ENCODE measurements around the gene ASAP2.

Gene ASAP2

DNA sequence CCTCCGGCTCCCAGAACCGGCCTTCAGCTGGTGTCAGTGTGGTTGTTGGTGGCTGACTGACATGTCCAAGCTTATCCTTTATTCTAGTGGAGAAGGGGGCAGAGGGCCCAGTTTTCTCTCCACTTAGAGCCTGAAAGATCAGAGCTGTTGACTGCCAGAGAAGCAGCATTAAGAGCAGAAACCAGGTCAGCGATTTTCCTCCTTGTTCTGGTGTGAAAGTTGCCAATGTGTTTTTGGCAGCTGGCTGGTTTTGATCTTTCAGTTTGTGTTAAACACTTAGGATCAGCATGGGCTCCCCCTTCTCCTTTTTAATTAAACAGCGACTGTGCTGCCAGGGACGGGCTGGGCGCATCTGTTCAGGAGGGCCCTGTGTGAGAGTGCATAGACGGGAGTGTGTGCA lies 100.9 kb downstream of the ASAP2 start:
- H3K9me3 ChIP-seq (ENCODE audit: control insufficient read depth, low read length) = no peaks in the 10 kb centered on the region
- no peak overlapping the region for H3K4me3 ChIP-seq (ENCODE audit: low read length)
- H3K36me3 ChIP-seq (ENCODE audit: control insufficient read depth, insufficient read depth, low read length, severe bottlenecking) = no peaks in the 10 kb centered on the region
- H3K4me1 ChIP-seq (ENCODE audit: control insufficient read depth, insufficient read depth, low read length) = peaks cover 41% of the 10 kb centered on the region
- H3K27me3 ChIP-seq (replicated peaks; ENCODE audit: control insufficient read depth, insufficient read depth, low read length) = no peaks in the 10 kb centered on the region
- DNase-seq (ENCODE audit: low read depth) = no peak
- no peak overlapping the region for H3K9ac ChIP-seq (ENCODE audit: low read length)

GRCh38 chr2:9308186-9308955 lies 101.8 kb downstream of the ASAP2 start:
- DNase-seq (ENCODE audit: low read depth) = no peak
- Histone ChIP-seq H3K9me3 (ENCODE audit: control insufficient read depth, low read length) (no peaks in the 10 kb centered on the region), H3K9ac (ENCODE audit: low read length) (no peak overlapping the region), H3K4me1 (ENCODE audit: control insufficient read depth, insufficient read depth, low read length) (peaks cover 41% of the 10 kb centered on the region), H3K4me3 (ENCODE audit: low read length) (no peak overlapping the region), H3K27me3 (replicated peaks; ENCODE audit: control insufficient read depth, insufficient read depth, low read length) (no peaks in the 10 kb centered on the region), H3K36me3 (ENCODE audit: control insufficient read depth, insufficient read depth, low read length, severe bottlenecking) (no peaks in the 10 kb centered on the region)

DNA sequence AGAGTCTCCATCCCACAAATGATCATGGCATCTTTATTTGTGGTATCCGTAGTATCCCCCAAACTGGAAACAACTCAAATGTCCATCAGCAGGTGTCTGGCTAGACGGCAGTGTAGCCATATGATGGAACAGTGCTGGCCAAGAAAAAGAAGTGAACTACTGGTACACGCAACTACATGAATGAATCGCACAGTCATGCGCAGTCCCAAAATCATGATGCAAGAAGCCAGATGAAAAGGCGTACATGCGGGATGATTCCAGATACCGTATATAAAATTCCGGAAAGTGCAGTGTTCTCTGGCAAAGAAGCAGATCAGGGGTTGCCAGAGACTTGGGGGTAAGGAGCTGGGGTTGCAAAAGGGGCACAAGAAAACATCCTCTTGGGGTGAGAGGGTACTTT lies 102.5 kb downstream of the ASAP2 start:
- Histone ChIP-seq H3K4me1 (ENCODE audit: control insufficient read depth, insufficient read depth, low read length) (peaks cover 41% of the 10 kb centered on the region), H3K4me3 (ENCODE audit: low read length) (no peak overlapping the region), H3K9me3 (ENCODE audit: control insufficient read depth, low read length) (no peaks in the 10 kb centered on the region), H3K36me3 (ENCODE audit: control insufficient read depth, insufficient read depth, low read length, severe bottlenecking) (no peaks in the 10 kb centered on the region), H3K27me3 (replicated peaks; ENCODE audit: control insufficient read depth, insufficient read depth, low read length) (no peaks in the 10 kb centered on the region), H3K9ac (ENCODE audit: low read length) (no peak overlapping the region)
- DNase-seq (ENCODE audit: low read depth) = no peak

DNA sequence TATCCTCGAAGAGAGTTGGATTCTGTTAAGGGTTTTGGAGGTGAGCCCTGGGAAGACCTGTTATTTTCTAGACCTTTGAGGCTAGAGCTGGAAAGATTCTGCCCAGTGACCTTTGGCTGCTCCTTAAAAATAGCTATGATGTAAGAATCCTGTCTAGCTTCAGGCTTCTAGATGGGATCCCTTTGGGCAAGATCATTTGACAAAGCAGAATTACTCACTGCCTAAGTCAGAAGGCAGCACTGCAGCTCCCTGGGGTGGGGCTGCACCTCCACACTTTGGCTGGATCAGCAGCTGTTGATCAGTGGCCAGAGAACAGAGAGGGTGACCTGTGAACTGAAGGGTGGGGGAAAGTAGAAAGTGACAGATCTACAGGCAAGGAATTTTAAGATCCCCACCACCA lies 103.8 kb downstream of the ASAP2 start:
- DNase-seq (ENCODE audit: low read depth) = peak; percentile 90

GRCh38 chr2:9310798-9311197 lies 104.2 kb downstream of the ASAP2 start:
- H3K27me3 ChIP-seq (replicated peaks; ENCODE audit: control insufficient read depth, insufficient read depth, low read length) = no peaks in the 10 kb centered on the region

More for the DNA sequence above, 103.8 kb downstream of the ASAP2 start:
- Histone ChIP-seq H3K9ac (ENCODE audit: low read length) (peak overlapping the region; percentile 51), H3K27me3 (replicated peaks; ENCODE audit: control insufficient read depth, insufficient read depth, low read length) (no peaks in the 10 kb centered on the region), H3K4me3 (ENCODE audit: low read length) (peak overlapping the region; percentile 43), H3K4me1 (ENCODE audit: control insufficient read depth, insufficient read depth, low read length) (peaks cover 41% of the 10 kb centered on the region), H3K9me3 (ENCODE audit: control insufficient read depth, low read length) (no peaks in the 10 kb centered on the region), H3K36me3 (ENCODE audit: control insufficient read depth, insufficient read depth, low read length, severe bottlenecking) (no peaks in the 10 kb centered on the region)

DNA sequence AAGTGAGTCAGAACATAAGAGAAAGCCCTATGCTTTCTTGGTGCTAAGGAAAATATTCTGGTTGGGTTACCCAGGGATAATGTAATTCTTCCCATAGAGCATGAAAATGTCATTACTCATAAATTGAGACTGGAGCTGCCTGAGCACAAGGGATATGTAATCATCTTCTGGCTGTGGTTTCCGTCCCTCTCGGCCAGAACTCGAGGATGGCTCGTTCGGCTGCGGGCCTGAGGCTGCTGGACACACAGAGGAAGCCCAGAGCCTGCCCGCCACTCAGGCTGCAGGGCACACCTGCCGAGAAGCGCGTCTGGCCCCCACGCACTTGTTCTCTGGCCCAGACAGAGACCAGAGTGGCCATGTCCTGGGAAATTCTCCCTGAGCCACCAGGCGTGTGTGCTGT lies 104.9 kb downstream of the ASAP2 start:
- Histone ChIP-seq H3K4me3 (ENCODE audit: low read length) (peak overlapping the region; percentile 43), H3K4me1 (ENCODE audit: control insufficient read depth, insufficient read depth, low read length) (peaks cover 41% of the 10 kb centered on the region), H3K36me3 (ENCODE audit: control insufficient read depth, insufficient read depth, low read length, severe bottlenecking) (no peaks in the 10 kb centered on the region), H3K9me3 (ENCODE audit: control insufficient read depth, low read length) (no peaks in the 10 kb centered on the region), H3K9ac (ENCODE audit: low read length) (peak overlapping the region; percentile 51), H3K27me3 (replicated peaks; ENCODE audit: control insufficient read depth, insufficient read depth, low read length) (no peaks in the 10 kb centered on the region)
- peak; percentile 90 for DNase-seq (ENCODE audit: low read depth)

More at GRCh38 chr2:9310798-9311197, 104.2 kb downstream of the ASAP2 start:
- no peaks in the 10 kb centered on the region for H3K9me3 ChIP-seq (ENCODE audit: control insufficient read depth, low read length)
- DNase-seq (ENCODE audit: low read depth) = peak; percentile 36
- H3K9ac ChIP-seq (ENCODE audit: low read length) = peak overlapping the region; percentile 51
- H3K36me3 ChIP-seq (ENCODE audit: control insufficient read depth, insufficient read depth, low read length, severe bottlenecking) = no peaks in the 10 kb centered on the region
- H3K4me3 ChIP-seq (ENCODE audit: low read length) = peak overlapping the region; percentile 43
- H3K4me1 ChIP-seq (ENCODE audit: control insufficient read depth, insufficient read depth, low read length) = peaks cover 41% of the 10 kb centered on the region

DNA sequence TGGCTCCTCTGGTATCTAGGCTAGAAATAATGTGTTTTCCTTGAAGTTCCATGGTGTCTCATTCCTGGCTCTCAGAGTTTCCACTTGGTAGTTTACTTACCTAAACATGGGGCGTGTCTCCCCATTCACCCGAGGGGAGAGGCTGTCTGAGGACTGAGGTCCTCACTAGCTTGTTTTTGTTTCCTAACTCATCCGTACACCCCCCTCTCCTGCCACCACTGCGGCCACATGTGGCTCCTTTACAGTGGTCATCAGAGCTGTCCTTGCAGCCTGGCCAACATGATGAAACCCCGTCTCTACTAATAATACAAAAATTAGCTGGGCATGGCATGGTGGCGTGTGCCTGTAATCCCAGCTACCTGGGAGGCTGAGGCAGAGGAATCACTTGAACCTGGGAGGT lies 106.0 kb downstream of the ASAP2 start:
- peaks cover 35% of the 10 kb centered on the region for H3K4me1 ChIP-seq (ENCODE audit: control insufficient read depth, insufficient read depth, low read length)
- no peak overlapping the region for H3K9ac ChIP-seq (ENCODE audit: low read length)
- DNase-seq (ENCODE audit: low read depth) = no peak
- no peaks in the 10 kb centered on the region for H3K27me3 ChIP-seq (replicated peaks; ENCODE audit: control insufficient read depth, insufficient read depth, low read length)
- H3K9me3 ChIP-seq (ENCODE audit: control insufficient read depth, low read length) = no peaks in the 10 kb centered on the region
- H3K36me3 ChIP-seq (ENCODE audit: control insufficient read depth, insufficient read depth, low read length, severe bottlenecking) = no peaks in the 10 kb centered on the region
- H3K4me3 ChIP-seq (ENCODE audit: low read length) = no peak overlapping the region

DNA sequence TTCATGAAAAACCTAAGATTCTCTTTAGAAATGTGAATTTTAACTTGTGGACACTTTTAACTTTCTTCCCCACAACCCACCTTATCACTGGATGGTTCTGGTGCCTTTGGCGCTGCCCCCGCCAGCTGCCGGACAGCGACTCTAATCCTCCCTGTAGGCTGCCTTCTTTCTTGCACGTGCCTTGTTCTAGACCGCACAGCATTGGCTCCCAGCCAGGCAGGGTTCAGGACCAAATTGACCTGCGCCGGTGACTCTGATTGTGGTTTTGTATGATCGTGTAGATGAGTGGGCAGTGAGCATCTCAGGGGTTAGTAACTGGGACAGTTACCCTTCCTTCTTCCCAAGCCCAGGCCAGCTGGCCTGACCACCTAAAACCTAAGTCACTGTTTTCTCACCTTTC lies 106.8 kb downstream of the ASAP2 start:
- Histone ChIP-seq H3K27me3 (replicated peaks; ENCODE audit: control insufficient read depth, insufficient read depth, low read length) (no peaks in the 10 kb centered on the region), H3K4me1 (ENCODE audit: control insufficient read depth, insufficient read depth, low read length) (peaks cover 29% of the 10 kb centered on the region), H3K36me3 (ENCODE audit: control insufficient read depth, insufficient read depth, low read length, severe bottlenecking) (no peaks in the 10 kb centered on the region), H3K9me3 (ENCODE audit: control insufficient read depth, low read length) (no peaks in the 10 kb centered on the region), H3K4me3 (ENCODE audit: low read length) (no peak overlapping the region), H3K9ac (ENCODE audit: low read length) (no peak overlapping the region)
- DNase-seq (ENCODE audit: low read depth) = no peak

- H3K4me3 ChIP-seq (ENCODE audit: low read length) = no peak overlapping the region
- H3K9me3 ChIP-seq (ENCODE audit: control insufficient read depth, low read length) = no peaks in the 10 kb centered on the region
- no peak for DNase-seq (ENCODE audit: low read depth)
- H3K9ac ChIP-seq (ENCODE audit: low read length) = no peak overlapping the region
- H3K36me3 ChIP-seq (ENCODE audit: control insufficient read depth, insufficient read depth, low read length, severe bottlenecking) = no peaks in the 10 kb centered on the region
- H3K4me1 ChIP-seq (ENCODE audit: control insufficient read depth, insufficient read depth, low read length) = peaks cover 20% of the 10 kb centered on the region
- no peaks in the 10 kb centered on the region for H3K27me3 ChIP-seq (replicated peaks; ENCODE audit: control insufficient read depth, insufficient read depth, low read length)
Measured at GRCh38 chr2:9315280-9315847, 108.8 kb downstream of the ASAP2 start.

DNA sequence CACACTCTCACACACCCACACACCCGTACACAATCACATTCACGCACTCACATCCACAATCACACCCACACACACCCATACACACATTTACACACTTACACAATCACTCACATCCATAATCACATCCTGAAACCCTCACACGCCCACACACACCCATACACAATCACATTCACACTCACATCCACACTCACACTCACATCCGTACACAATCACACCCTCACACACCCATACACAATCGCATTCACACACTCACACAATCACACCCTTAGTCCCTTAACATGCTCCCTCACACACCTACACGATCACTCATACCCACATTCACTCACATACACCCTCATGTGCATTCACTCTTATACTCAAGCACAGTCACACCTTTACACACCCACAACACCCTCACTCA lies 110.9 kb downstream of the ASAP2 start:
- Histone ChIP-seq H3K27me3 (replicated peaks; ENCODE audit: control insufficient read depth, insufficient read depth, low read length) (no peaks in the 10 kb centered on the region), H3K4me1 (ENCODE audit: control insufficient read depth, insufficient read depth, low read length) (no peaks in the 10 kb centered on the region), H3K9ac (ENCODE audit: low read length) (no peak overlapping the region), H3K4me3 (ENCODE audit: low read length) (no peak overlapping the region), H3K9me3 (ENCODE audit: control insufficient read depth, low read length) (no peaks in the 10 kb centered on the region), H3K36me3 (ENCODE audit: control insufficient read depth, insufficient read depth, low read length, severe bottlenecking) (peaks cover 8% of the 10 kb centered on the region)
- DNase-seq (ENCODE audit: low read depth) = no peak

DNA sequence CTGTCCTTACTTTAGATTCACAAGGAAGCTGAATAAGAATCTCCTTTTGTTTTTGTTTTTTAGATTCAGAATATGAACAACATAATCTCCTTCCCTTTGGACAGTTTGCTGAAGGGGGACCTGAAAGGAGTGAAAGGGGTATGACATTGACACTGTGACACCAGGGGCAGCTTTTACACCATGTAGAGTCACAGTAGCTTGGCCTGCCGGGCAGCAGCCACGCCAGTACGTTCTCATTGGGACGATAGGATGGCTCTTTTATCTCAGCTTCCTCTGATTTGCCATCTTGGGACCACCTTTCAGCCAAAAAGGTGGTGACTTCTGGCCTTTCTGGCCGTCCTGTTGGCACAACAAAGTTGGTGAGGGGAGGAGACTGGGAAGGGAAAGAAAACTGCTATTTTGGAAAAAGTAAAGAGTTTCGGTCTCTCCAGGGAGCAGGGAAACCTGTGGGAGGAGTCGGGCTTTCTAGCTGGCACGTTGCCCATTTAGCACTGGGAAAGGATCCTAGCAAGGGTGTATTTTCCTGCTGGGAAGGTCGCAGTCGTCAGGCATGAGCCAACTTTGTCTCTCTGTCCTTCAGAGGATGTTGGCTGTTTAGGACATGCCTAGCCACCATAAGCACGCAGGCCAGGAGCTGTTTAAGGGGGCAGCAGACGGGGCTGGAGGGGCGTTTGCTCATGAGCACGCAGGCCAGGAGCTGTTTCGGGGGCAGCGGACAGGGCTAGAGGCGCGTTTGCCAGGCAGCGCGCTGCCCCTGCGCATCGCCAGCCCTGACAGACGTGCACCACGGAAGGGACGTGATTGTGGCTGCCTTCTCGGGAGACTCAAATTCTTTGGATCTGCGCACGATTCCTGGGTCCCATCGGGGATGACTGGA lies 112.1 kb downstream of the ASAP2 start:
- H3K36me3 ChIP-seq (ENCODE audit: control insufficient read depth, insufficient read depth, low read length, severe bottlenecking) = peaks cover 19% of the 10 kb centered on the region
- no peak overlapping the region for H3K9ac ChIP-seq (ENCODE audit: low read length)
- no peak overlapping the region for H3K4me3 ChIP-seq (ENCODE audit: low read length)
- H3K27me3 ChIP-seq (replicated peaks; ENCODE audit: control insufficient read depth, insufficient read depth, low read length) = no peaks in the 10 kb centered on the region
- no peaks in the 10 kb centered on the region for H3K9me3 ChIP-seq (ENCODE audit: control insufficient read depth, low read length)
- no peak for DNase-seq (ENCODE audit: low read depth)
- no peaks in the 10 kb centered on the region for H3K4me1 ChIP-seq (ENCODE audit: control insufficient read depth, insufficient read depth, low read length)
